Spleen (tissue), 7 donors: ENCODE results near the gene CCDC87.
A peak's percentile ranks its signal among the peaks of the same experiment; 100 is the strongest.

Experiments used
- CTCF ChIP-seq, 11 experiments: fragments of 200-600 bp in 7 of 11; fragments of 450-650 bp in 4 of 11; sonication (generic) in 4 of 11; IDR thresholded peaks in 8 of 11; conservative IDR thresholded peaks in 3 of 11; 1 replicate in 7 of 11; 2 replicates in 4 of 11; pipeline versions ENCODE4 v1.4.0 to v1.8.0; 2016 to 2021; ENCODE audit warnings: antibody characterized with exemption in 11 of 11, inconsistent platforms in 4 of 11, mild to moderate bottlenecking in 1 of 11
- POLR2AphosphoS5 ChIP-seq, 3 donors: sonication (generic); formaldehyde crosslinking; IDR thresholded peaks; one replicate each; pipeline ENCODE4 v1.5.1; 2017; ENCODE audit warnings: antibody characterized with exemption in 3 of 3
- donor health status: DM: no; HTN: no; CAD: no; lungs with moderate emphysema.
- donor health status: DM: no; HTN: no; CAD: no.
- donor health status: DM: no; HTN: no; CAD: no.

- TF ChIP-seq POLR2AphosphoS5 (IDR thresholded peaks at IDR 0.05) (peak in 2 of 3 donors; percentile 62 to 69), CTCF (IDR thresholded peaks at IDR 0.05 in 8 of 11, conservative IDR thresholded peaks at IDR 0.05 in 3 of 11) (no peak)
These were observed 6.1 kb upstream of the CCDC87 start for GRCh38 chr11:66598993-66599392.
